Measurements from ENCODE around the gene PTPRK. TPM values are rescaled to one million over a fixed set of nuclear protein-coding genes. Genes with fewer than 3 reads are reported as not detected.

Gene PTPRK
- total RNA-seq, 1 donor from 2014 or later: 4.2 TPM

- DNase-seq (ENCODE audit: low spot score): no peak
- Mint-ChIP-seq H3K4me1 (ENCODE audit: low read depth) (no peaks in the 10 kb centered on the region), H3K27ac (no peak overlapping the region), H3K36me3 (ENCODE audit: low read depth) (no peaks in the 10 kb centered on the region), H3K4me3 (ENCODE audit: low read depth) (no peak overlapping the region), H3K27me3 (ENCODE audit: low read depth) (no peaks in the 10 kb centered on the region), H3K9me3 (peaks cover 9% of the 10 kb centered on the region)
- intact Hi-C loops (cut with micrococcal nuclease): no loop called here
These were observed 224.7 kb downstream of the PTPRK start for GRCh38 chr6:128295670-128296069.

GRCh38 chr6:128290221-128290620 lies 230.2 kb downstream of the PTPRK start:
- DNase-seq (ENCODE audit: low spot score): no peak
- no peak overlapping the region for H3K4me3 Mint-ChIP-seq (ENCODE audit: low read depth)
- intact Hi-C loops (cut with micrococcal nuclease): no loop called here
- H3K27ac Mint-ChIP-seq: no peak overlapping the region
- peaks cover 12% of the 10 kb centered on the region for H3K4me1 Mint-ChIP-seq (ENCODE audit: low read depth)
- no peaks in the 10 kb centered on the region for H3K9me3 Mint-ChIP-seq
- H3K27me3 Mint-ChIP-seq (ENCODE audit: low read depth): no peaks in the 10 kb centered on the region
- H3K36me3 Mint-ChIP-seq (ENCODE audit: low read depth): no peaks in the 10 kb centered on the region

GRCh38 chr6:128284128-128284527 lies 236.3 kb downstream of the PTPRK start:
- Mint-ChIP-seq H3K4me1 (ENCODE audit: low read depth) (peaks cover 12% of the 10 kb centered on the region), H3K4me3 (ENCODE audit: low read depth) (no peak overlapping the region), H3K27me3 (ENCODE audit: low read depth) (peaks cover 9% of the 10 kb centered on the region), H3K27ac (no peak overlapping the region), H3K36me3 (ENCODE audit: low read depth) (no peaks in the 10 kb centered on the region), H3K9me3 (no peaks in the 10 kb centered on the region)
- DNase-seq (ENCODE audit: low spot score): no peak
- intact Hi-C loops (cut with micrococcal nuclease): no loop called here

GRCh38 chr6:128282961-128283360 lies 237.4 kb downstream of the PTPRK start:
- no peaks in the 10 kb centered on the region for H3K9me3 Mint-ChIP-seq
- DNase-seq (ENCODE audit: low spot score): no peak
- H3K36me3 Mint-ChIP-seq (ENCODE audit: low read depth): no peaks in the 10 kb centered on the region
- no peak overlapping the region for H3K4me3 Mint-ChIP-seq (ENCODE audit: low read depth)
- H3K27me3 Mint-ChIP-seq (ENCODE audit: low read depth): peaks cover 11% of the 10 kb centered on the region
- peaks cover 11% of the 10 kb centered on the region for H3K4me1 Mint-ChIP-seq (ENCODE audit: low read depth)
- intact Hi-C loops (cut with micrococcal nuclease): no loop called here
- H3K27ac Mint-ChIP-seq: no peak overlapping the region

- Mint-ChIP-seq H3K27me3 (ENCODE audit: low read depth) (peaks cover 11% of the 10 kb centered on the region), H3K27ac (no peak overlapping the region), H3K9me3 (no peaks in the 10 kb centered on the region), H3K36me3 (ENCODE audit: low read depth) (no peaks in the 10 kb centered on the region), H3K4me1 (ENCODE audit: low read depth) (no peaks in the 10 kb centered on the region), H3K4me3 (ENCODE audit: low read depth) (no peak overlapping the region)
- intact Hi-C loops (cut with micrococcal nuclease): no loop called here
- no peak for DNase-seq (ENCODE audit: low spot score)
These were observed 239.4 kb downstream of the PTPRK start for GRCh38 chr6:128280960-128281359.

- no peak overlapping the region for H3K27ac Mint-ChIP-seq
- H3K4me1 Mint-ChIP-seq (ENCODE audit: low read depth): peaks cover 4% of the 10 kb centered on the region
- no peak overlapping the region for H3K4me3 Mint-ChIP-seq (ENCODE audit: low read depth)
- DNase-seq (ENCODE audit: low spot score): no peak
- H3K27me3 Mint-ChIP-seq (ENCODE audit: low read depth): peaks cover 11% of the 10 kb centered on the region
- intact Hi-C loops (cut with micrococcal nuclease): no loop called here
- H3K36me3 Mint-ChIP-seq (ENCODE audit: low read depth): no peaks in the 10 kb centered on the region
- H3K9me3 Mint-ChIP-seq: no peaks in the 10 kb centered on the region
These were observed 240.3 kb downstream of the PTPRK start for GRCh38 chr6:128280066-128280465.

- Mint-ChIP-seq H3K9me3 (no peaks in the 10 kb centered on the region), H3K4me1 (ENCODE audit: low read depth) (peaks cover 7% of the 10 kb centered on the region), H3K27me3 (ENCODE audit: low read depth) (peaks cover 6% of the 10 kb centered on the region), H3K4me3 (ENCODE audit: low read depth) (no peak overlapping the region), H3K27ac (no peak overlapping the region), H3K36me3 (ENCODE audit: low read depth) (no peaks in the 10 kb centered on the region)
- intact Hi-C loops (cut with micrococcal nuclease): no loop called here
- no peak for DNase-seq (ENCODE audit: low spot score)
These were observed 241.6 kb downstream of the PTPRK start for GRCh38 chr6:128278836-128279235.

- Mint-ChIP-seq H3K9me3 (peaks cover 3% of the 10 kb centered on the region), H3K36me3 (ENCODE audit: low read depth) (no peaks in the 10 kb centered on the region), H3K27ac (no peak overlapping the region), H3K27me3 (ENCODE audit: low read depth) (peaks cover 6% of the 10 kb centered on the region), H3K4me1 (ENCODE audit: low read depth) (peaks cover 7% of the 10 kb centered on the region), H3K4me3 (ENCODE audit: low read depth) (no peak overlapping the region)
- intact Hi-C loops (cut with micrococcal nuclease): no loop called here
- DNase-seq (ENCODE audit: low spot score): no peak
These were observed 243.0 kb downstream of the PTPRK start for GRCh38 chr6:128277379-128277778.

GRCh38 chr6:128276311-128276710 lies 244.1 kb downstream of the PTPRK start:
- Mint-ChIP-seq H3K27ac (no peak overlapping the region), H3K4me1 (ENCODE audit: low read depth) (peaks cover 7% of the 10 kb centered on the region), H3K27me3 (ENCODE audit: low read depth) (peaks cover 6% of the 10 kb centered on the region), H3K4me3 (ENCODE audit: low read depth) (no peak overlapping the region), H3K9me3 (peaks cover 3% of the 10 kb centered on the region), H3K36me3 (ENCODE audit: low read depth) (no peaks in the 10 kb centered on the region)
- intact Hi-C loops (cut with micrococcal nuclease): no loop called here
- no peak for DNase-seq (ENCODE audit: low spot score)

GRCh38 chr6:128275681-128276080 lies 244.7 kb downstream of the PTPRK start:
- DNase-seq (ENCODE audit: low spot score): no peak
- intact Hi-C loops (cut with micrococcal nuclease): loop anchor here (1.0 to 2.0 kb wide), 2 partner anchors 23 to 303 kb away; no protein-coding TSS in a partner anchor
- peaks cover 3% of the 10 kb centered on the region for H3K9me3 Mint-ChIP-seq

GRCh38 chr6:128275030-128275429 lies 245.4 kb downstream of the PTPRK start:
- Mint-ChIP-seq H3K9me3 (peaks cover 3% of the 10 kb centered on the region), H3K4me1 (ENCODE audit: low read depth) (peaks cover 7% of the 10 kb centered on the region), H3K27me3 (ENCODE audit: low read depth) (peaks cover 5% of the 10 kb centered on the region), H3K27ac (no peak overlapping the region), H3K4me3 (ENCODE audit: low read depth) (no peak overlapping the region), H3K36me3 (ENCODE audit: low read depth) (no peaks in the 10 kb centered on the region)
- intact Hi-C loops (cut with micrococcal nuclease): loop anchor here (1.0 to 2.0 kb wide), 2 partner anchors 22 to 303 kb away; no protein-coding TSS in a partner anchor
- DNase-seq (ENCODE audit: low spot score): no peak

More at GRCh38 chr6:128275681-128276080, 244.7 kb downstream of the PTPRK start:
- H3K27ac Mint-ChIP-seq: no peak overlapping the region
- H3K4me1 Mint-ChIP-seq (ENCODE audit: low read depth): peaks cover 7% of the 10 kb centered on the region
- H3K27me3 Mint-ChIP-seq (ENCODE audit: low read depth): peaks cover 6% of the 10 kb centered on the region
- no peak overlapping the region for H3K4me3 Mint-ChIP-seq (ENCODE audit: low read depth)
- H3K36me3 Mint-ChIP-seq (ENCODE audit: low read depth): no peaks in the 10 kb centered on the region

- H3K27ac Mint-ChIP-seq: no peak overlapping the region
- H3K27me3 Mint-ChIP-seq (ENCODE audit: low read depth): peaks cover 8% of the 10 kb centered on the region
- H3K36me3 Mint-ChIP-seq (ENCODE audit: low read depth): no peaks in the 10 kb centered on the region
- peaks cover 7% of the 10 kb centered on the region for H3K4me1 Mint-ChIP-seq (ENCODE audit: low read depth)
- intact Hi-C loops (cut with micrococcal nuclease): no loop called here
- DNase-seq (ENCODE audit: low spot score): no peak
- H3K9me3 Mint-ChIP-seq: peaks cover 3% of the 10 kb centered on the region
- H3K4me3 Mint-ChIP-seq (ENCODE audit: low read depth): no peak overlapping the region
These were observed 248.9 kb downstream of the PTPRK start for GRCh38 chr6:128271527-128271926.

- intact Hi-C loops (cut with micrococcal nuclease): no loop called here
- Mint-ChIP-seq H3K4me1 (ENCODE audit: low read depth) (peaks cover 7% of the 10 kb centered on the region), H3K27me3 (ENCODE audit: low read depth) (peaks cover 10% of the 10 kb centered on the region), H3K9me3 (peaks cover 3% of the 10 kb centered on the region), H3K4me3 (ENCODE audit: low read depth) (no peak overlapping the region), H3K36me3 (ENCODE audit: low read depth) (no peaks in the 10 kb centered on the region), H3K27ac (no peak overlapping the region)
- DNase-seq (ENCODE audit: low spot score): no peak
These were observed 249.4 kb downstream of the PTPRK start for GRCh38 chr6:128271011-128271410.

GRCh38 chr6:128266946-128267345 lies 253.5 kb downstream of the PTPRK start:
- Mint-ChIP-seq H3K4me3 (ENCODE audit: low read depth) (no peak overlapping the region), H3K27me3 (ENCODE audit: low read depth) (peaks cover 18% of the 10 kb centered on the region), H3K36me3 (ENCODE audit: low read depth) (no peaks in the 10 kb centered on the region), H3K4me1 (ENCODE audit: low read depth) (no peaks in the 10 kb centered on the region), H3K9me3 (no peaks in the 10 kb centered on the region), H3K27ac (no peak overlapping the region)
- no peak for DNase-seq (ENCODE audit: low spot score)
- intact Hi-C loops (cut with micrococcal nuclease): no loop called here
